Nephron progenitor cell (in vitro differentiated cells): Measurements from ENCODE around the gene DSTYK.

Experiments
- DNase-seq: peaks from one replicate; pipeline ENCODE4 v3.0.0; 2021
- H3K27ac Mint-ChIP-seq: 2 replicates; pipeline ENCODE4 v1.8.0; 2021; ENCODE audit warnings: mild to moderate bottlenecking, moderate library complexity, mixed read lengths
- H3K27me3 Mint-ChIP-seq: 2 replicates; pipeline ENCODE4 v1.8.0; 2021; ENCODE audit warnings: mild to moderate bottlenecking, low read depth, mixed read lengths; ENCODE audit not compliant: poor library complexity
- H3K36me3 Mint-ChIP-seq: 2 replicates; pipeline ENCODE4 v1.8.0; 2021; ENCODE audit warnings: low read depth, mixed read lengths
- H3K4me1 Mint-ChIP-seq: 2 replicates; pipeline ENCODE4 v1.8.0; 2021; ENCODE audit warnings: mixed read lengths
- H3K4me3 Mint-ChIP-seq: 2 replicates; pipeline ENCODE4 v1.8.0; 2021; ENCODE audit warnings: mild to moderate bottlenecking, moderate library complexity, mixed read lengths
- H3K9me3 Mint-ChIP-seq: 2 replicates; pipeline ENCODE4 v1.8.0; 2021; ENCODE audit warnings: mild to moderate bottlenecking, moderate library complexity, mixed read lengths
- CTCF ChIP-seq: fragments of 200-600 bp; sonication (generic); IDR thresholded peaks from 2 replicates; pipeline ENCODE4 v1.5.0; 2021; ENCODE audit warnings: antibody characterized with exemption

Gene DSTYK

GRCh38 chr1:205217418-205217817 lies 5.9 kb upstream of the DSTYK start:
- Mint-ChIP-seq H3K36me3 (no peaks in the 10 kb centered on the region), H3K27ac (no peak overlapping the region), H3K27me3 (peaks cover 35% of the 10 kb centered on the region), H3K4me3 (no peak overlapping the region), H3K4me1 (no peaks in the 10 kb centered on the region), H3K9me3 (no peaks in the 10 kb centered on the region)
- DNase-seq = no peak
- TF ChIP-seq CTCF = no peak

GRCh38 chr1:205216588-205216987 lies 5.1 kb upstream of the DSTYK start:
- Mint-ChIP-seq H3K4me3 (no peak overlapping the region), H3K36me3 (no peaks in the 10 kb centered on the region), H3K9me3 (no peaks in the 10 kb centered on the region), H3K27ac (no peak overlapping the region), H3K27me3 (peaks cover 33% of the 10 kb centered on the region), H3K4me1 (peaks cover 4% of the 10 kb centered on the region)
- no peak for DNase-seq
- TF ChIP-seq CTCF = no peak

- no peak overlapping the region for H3K4me3 Mint-ChIP-seq
- H3K27ac Mint-ChIP-seq = no peak overlapping the region
- H3K36me3 Mint-ChIP-seq = no peaks in the 10 kb centered on the region
- H3K9me3 Mint-ChIP-seq = no peaks in the 10 kb centered on the region
- TF ChIP-seq CTCF = no peak
- H3K27me3 Mint-ChIP-seq = peaks cover 28% of the 10 kb centered on the region
- no peak for DNase-seq
- peaks cover 17% of the 10 kb centered on the region for H3K4me1 Mint-ChIP-seq
These were observed 3.3 kb upstream of the DSTYK start for GRCh38 chr1:205214756-205215155.

GRCh38 chr1:205211839-205212536 lies 486 bp upstream of the DSTYK start:
- peak overlapping the region; percentile 95 for H3K4me3 Mint-ChIP-seq
- peaks cover 26% of the 10 kb centered on the region for H3K4me1 Mint-ChIP-seq
- TF ChIP-seq CTCF = no peak
- DNase-seq = no peak
- H3K27me3 Mint-ChIP-seq = peaks cover 22% of the 10 kb centered on the region
- no peaks in the 10 kb centered on the region for H3K9me3 Mint-ChIP-seq
- H3K36me3 Mint-ChIP-seq = no peaks in the 10 kb centered on the region
- peak overlapping the region; percentile 99 for H3K27ac Mint-ChIP-seq

GRCh38 chr1:205210756-205211168 lies 740 bp downstream of the DSTYK start:
- peak overlapping the region; percentile 95 for H3K4me3 Mint-ChIP-seq
- no peak for TF ChIP-seq CTCF
- H3K36me3 Mint-ChIP-seq = no peaks in the 10 kb centered on the region
- H3K27ac Mint-ChIP-seq = peak overlapping the region; percentile 98
- DNase-seq = peak; percentile 56
- no peaks in the 10 kb centered on the region for H3K9me3 Mint-ChIP-seq
- peaks cover 26% of the 10 kb centered on the region for H3K4me1 Mint-ChIP-seq
- peaks cover 22% of the 10 kb centered on the region for H3K27me3 Mint-ChIP-seq

GRCh38 chr1:205208811-205209210 lies 2.7 kb downstream of the DSTYK start:
- H3K36me3 Mint-ChIP-seq = no peaks in the 10 kb centered on the region
- TF ChIP-seq CTCF = no peak
- no peaks in the 10 kb centered on the region for H3K9me3 Mint-ChIP-seq
- peaks cover 43% of the 10 kb centered on the region for H3K4me1 Mint-ChIP-seq
- H3K4me3 Mint-ChIP-seq = peak overlapping the region; percentile 44
- no peak for DNase-seq
- H3K27me3 Mint-ChIP-seq = peaks cover 8% of the 10 kb centered on the region
- no peak overlapping the region for H3K27ac Mint-ChIP-seq
